HFF-Myc (cell line): ENCODE data around the gene NEDD1.

Experiments used
- DNase-seq: peaks from one replicate; pipeline ENCODE4 v3.0.0-alpha.2; 2011; ENCODE audit warnings: low read depth; ENCODE audit errors: extremely low read depth
- H3K4me3 ChIP-seq: replicated peaks from 2 replicates; pipeline ENCODE4 v1.5.1; 2011; ENCODE audit warnings: low read depth, mild to moderate bottlenecking, control low read depth, low read length
- CTCF ChIP-seq: IDR thresholded peaks from 2 replicates; pipeline ENCODE4 v1.5.1; 2012; ENCODE audit warnings: mild to moderate bottlenecking, low read depth, low read length, control low read depth; ENCODE audit errors: missing control alignments

NEDD1 gene

GRCh38 chr12:96881608-96882007 is 25.4 kb upstream of the NEDD1 start:
- no peak overlapping the region for H3K4me3 ChIP-seq
- no peak for DNase-seq
- no peak for TF ChIP-seq CTCF

- DNase-seq: no peak
- no peak overlapping the region for H3K4me3 ChIP-seq
- TF ChIP-seq CTCF: no peak
Observed at GRCh38 chr12:96882862-96883261, 24.2 kb upstream of the NEDD1 start.

- no peak for TF ChIP-seq CTCF
- DNase-seq: no peak
Observed at GRCh38 chr12:96883571-96883970, 23.5 kb upstream of the NEDD1 start.

GRCh38 chr12:96886998-96887677 is 19.9 kb upstream of the NEDD1 start:
- no peak for DNase-seq

More at GRCh38 chr12:96883571-96883970, 23.5 kb upstream of the NEDD1 start:
- no peak overlapping the region for H3K4me3 ChIP-seq

GRCh38 chr12:96889273-96889933 is 17.7 kb upstream of the NEDD1 start:
- DNase-seq: no peak
- no peak for TF ChIP-seq CTCF

More at GRCh38 chr12:96886998-96887677, 19.9 kb upstream of the NEDD1 start:
- no peak for TF ChIP-seq CTCF
- H3K4me3 ChIP-seq: no peak overlapping the region

GRCh38 chr12:96890331-96890730 is 16.7 kb upstream of the NEDD1 start:
- DNase-seq: no peak
- no peak for TF ChIP-seq CTCF
- no peak overlapping the region for H3K4me3 ChIP-seq

More at GRCh38 chr12:96889273-96889933, 17.7 kb upstream of the NEDD1 start:
- no peak overlapping the region for H3K4me3 ChIP-seq

- no peak overlapping the region for H3K4me3 ChIP-seq
- no peak for DNase-seq
- no peak for TF ChIP-seq CTCF
Observed at GRCh38 chr12:96892104-96892503, 15.0 kb upstream of the NEDD1 start.
